GM18499 (cell line): ENCODE data around the gene CREB5.

Experiments
- ATAC-seq: cut with Tn5 transposase; IDR thresholded peaks from one replicate; pipeline ENCODE4 v1.9.1; 2021; ENCODE audit warnings: moderate number of reproducible peaks; ENCODE audit not compliant: insufficient read depth, unreplicated experiment

The CREB5 gene

DNA sequence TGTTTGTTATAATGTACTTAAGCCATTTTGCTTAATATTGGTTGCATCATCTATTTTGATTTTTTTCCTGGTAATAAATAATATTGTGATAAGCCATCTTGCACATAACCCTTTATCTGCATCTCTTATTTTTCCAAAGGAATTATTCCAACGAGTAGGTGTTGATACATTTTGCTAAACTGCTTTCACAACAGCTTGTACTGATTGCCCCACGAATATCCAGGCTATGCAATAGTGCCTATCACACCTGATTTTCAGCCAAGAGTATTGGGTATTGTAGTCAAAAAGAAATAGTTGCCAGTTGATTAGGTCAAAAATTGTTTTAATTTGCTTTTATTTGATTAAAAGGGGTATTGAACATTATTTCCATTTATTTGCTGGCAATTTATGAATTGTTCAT, 20.7 kb downstream of the CREB5 start:
- no peak for ATAC-seq

GRCh38 chr7:28433699-28434219, 21.4 kb downstream of the CREB5 start:
- no peak for ATAC-seq

DNA sequence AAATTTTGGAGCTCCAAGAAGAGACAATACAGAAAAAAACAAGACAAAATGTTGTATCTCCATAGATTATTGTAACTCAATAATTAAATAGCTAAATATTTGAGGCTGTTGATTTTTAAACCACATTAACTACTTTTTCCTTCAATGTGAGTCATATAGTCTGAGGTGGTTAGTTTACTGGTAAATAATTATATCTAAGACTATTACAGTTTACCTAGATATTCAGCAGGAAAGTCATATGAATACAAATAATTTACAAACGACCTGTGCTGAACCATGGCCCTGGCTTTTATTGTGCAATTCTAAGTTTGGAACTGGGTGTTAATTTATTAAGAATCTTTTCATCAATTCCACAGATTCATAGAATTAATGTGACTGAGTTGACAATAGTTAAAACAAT, 22.2 kb downstream of the CREB5 start:
- ATAC-seq, result no peak

DNA sequence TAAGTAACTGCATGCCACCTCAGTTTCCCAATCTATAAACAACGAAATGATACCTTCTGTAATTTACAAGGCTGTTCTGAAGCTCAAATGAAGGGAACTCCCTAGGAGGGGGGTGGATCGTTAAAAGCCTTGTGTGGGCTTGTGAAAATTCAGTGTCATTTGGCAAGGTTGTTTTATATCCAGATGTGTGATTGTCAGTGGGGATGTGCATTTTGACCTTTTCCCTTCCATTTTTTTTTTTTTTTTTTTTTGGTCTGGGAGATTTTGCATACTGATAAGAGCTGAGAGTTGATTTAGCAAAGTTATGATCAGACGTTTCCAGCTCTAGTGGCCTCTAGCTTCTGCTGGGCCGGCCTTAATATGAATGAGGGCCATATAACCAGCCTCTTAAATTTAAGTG, 22.8 kb downstream of the CREB5 start:
- no peak for ATAC-seq

GRCh38 chr7:28435732-28436378, 23.5 kb downstream of the CREB5 start:
- no peak for ATAC-seq

DNA sequence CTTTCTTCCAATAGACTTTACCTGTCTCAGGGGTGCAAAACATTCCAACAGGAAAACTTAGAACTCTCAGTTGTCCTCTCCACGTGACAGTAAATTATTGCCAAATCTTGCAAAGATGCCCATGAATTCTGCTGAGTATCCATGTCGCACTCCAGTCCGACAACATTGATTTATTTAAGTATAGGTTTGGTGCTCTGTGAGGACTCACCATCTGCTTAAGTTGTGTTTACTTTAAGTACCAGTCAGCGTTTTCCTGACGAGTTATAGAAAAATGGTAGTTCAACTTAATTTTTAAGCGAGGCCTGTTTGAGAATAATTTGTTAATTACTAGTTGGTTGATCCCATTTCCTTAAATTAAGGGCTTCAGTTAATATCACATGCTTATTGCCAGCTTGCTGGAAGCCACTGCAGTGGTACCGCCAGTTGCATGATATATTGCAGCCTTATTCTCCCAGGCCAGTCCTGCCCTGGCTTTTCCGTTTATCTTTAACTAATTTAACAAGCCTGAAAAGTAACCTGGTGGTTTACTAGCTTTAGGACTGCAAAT, 27.8 kb downstream of the CREB5 start:
- ATAC-seq, result no peak

DNA sequence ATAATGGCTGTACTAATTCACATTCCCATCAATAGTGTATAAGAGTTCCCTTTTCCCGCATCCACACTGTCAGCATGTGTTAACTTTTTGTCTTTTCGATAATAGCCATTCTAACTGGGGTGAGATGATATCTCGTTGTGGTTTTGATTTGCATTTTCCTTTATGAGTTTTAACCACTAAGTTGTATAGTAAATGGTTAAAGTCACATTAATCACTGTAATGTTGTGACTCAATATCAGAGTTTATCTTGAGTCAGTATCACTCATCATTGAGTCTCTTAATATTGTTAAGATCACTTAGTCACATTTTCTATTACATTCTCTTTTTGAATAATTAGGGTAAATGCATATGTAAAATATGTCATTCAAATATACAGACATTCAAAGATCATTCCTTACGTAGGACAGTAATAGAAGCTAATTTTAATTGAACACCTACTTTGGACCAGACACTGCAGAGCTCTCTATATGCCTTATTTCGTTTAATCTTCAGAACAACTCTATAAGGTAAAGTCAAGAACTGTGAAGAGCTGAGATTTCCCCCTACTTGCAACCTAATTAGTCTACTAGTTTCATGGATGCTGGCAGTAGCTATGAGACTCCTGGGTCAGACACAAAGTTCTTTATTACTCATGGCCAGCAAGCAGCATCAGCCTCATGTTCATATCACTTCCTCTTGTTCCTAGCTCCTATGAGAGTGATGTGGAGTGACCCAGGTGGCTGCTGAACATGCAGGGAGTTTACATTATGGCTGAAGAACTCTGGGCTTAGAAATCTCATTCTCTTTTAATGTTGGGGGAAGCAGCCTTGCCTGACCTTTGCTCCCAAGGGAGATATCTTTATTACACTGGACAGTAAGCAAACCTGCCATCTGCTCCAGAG, 30.5 kb downstream of the CREB5 start:
- ATAC-seq, result no peak

DNA sequence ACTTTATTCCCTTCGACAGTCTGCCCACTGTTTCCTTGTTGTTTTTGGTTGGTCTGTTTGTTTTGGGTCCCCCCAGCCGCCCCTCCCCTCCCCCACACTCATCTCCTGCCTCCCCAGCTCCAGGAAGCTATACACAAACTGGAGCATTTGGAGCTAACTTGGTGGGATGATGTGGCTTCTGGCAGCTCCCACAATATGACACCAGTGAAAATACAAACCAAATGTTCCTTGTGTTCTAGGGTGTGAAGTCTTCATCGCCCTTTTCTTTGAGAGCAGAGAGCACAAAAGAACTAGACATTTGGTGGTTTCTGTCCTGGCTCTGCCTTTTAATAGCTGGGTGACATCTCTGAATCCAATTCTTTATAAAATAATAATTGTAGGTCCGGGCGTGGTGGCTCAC, 33.8 kb downstream of the CREB5 start:
- no peak for ATAC-seq

- ATAC-seq, result no peak
These were observed 34.8 kb downstream of the CREB5 start for GRCh38 chr7:28447071-28447470.

DNA sequence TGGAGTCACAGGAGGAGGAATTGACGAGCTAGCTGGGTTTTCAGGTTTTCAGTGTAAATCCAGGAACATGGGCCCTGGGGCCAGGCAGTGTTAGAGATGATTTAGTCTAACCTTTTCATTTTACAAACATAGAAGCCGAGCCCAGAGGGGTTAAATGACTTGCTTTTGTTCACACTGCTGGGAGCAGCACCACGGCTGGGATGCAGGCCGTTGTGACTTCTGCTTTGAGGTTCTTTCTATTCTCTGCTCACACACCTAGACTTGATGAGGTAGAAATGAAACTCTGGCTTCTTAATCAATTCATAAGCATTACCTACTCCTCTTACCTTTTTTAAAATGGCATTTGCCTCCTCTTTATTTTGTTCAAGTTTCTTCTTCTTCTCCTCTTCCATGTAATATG, 36.4 kb downstream of the CREB5 start:
- ATAC-seq, result no peak

DNA sequence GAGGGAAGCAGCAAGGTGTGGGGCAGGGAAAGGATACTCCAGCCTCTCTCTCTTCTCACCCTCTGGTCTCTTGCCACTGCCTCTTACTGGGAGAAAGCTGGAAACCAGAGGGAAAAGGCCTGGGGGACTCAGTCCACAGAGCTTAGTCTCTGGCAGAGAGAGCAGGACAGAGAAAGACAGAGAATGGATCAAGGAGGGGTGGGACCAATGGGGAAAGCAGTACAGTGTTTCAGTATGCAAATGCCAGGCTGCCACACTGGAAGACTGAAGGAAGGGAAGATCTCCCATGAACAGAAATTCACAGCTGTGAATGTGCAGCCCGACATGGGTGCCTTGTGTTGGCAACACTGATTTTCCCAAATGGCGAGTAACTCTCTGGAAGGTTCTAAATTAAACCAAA, 40.4 kb downstream of the CREB5 start:
- no peak for ATAC-seq

DNA sequence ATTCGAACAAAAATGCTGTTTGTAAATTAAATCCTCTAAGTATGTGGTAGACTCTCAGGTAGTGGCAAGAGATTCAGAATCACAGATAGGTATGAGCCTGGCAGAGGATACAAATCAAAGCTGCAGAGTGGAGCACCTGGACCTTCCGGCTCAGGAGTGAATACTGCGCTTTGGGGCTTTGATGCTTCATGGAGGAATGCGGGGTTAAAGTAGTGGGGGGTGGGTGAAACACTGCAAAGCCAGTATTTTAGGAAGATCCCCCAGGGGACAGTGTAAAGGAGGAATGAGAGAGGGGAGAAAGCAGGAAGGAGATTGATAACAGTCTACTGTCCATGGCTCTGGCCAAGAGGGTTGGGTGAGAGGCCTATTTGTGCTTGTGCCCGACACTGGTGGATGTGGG, 43.2 kb downstream of the CREB5 start:
- no peak for ATAC-seq

DNA sequence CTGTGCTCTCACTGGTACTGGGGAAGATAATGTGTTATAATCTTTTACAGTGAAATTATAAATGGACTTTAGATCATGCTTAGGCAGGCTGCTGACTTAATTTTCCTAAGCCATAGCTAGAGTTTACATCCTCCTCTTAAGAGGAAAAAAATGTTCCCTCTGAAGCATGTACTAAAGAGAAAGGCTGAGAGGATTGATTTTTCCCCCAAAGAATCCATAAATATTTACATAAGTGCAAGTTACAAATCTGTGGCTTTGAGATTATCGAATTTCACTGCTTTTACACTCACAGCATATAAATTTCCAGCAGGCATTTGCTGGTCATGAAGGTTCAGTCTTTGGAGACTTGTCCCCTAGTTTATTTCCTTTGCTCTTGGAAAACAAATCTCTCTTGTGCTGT, 43.7 kb downstream of the CREB5 start:
- no peak for ATAC-seq

DNA sequence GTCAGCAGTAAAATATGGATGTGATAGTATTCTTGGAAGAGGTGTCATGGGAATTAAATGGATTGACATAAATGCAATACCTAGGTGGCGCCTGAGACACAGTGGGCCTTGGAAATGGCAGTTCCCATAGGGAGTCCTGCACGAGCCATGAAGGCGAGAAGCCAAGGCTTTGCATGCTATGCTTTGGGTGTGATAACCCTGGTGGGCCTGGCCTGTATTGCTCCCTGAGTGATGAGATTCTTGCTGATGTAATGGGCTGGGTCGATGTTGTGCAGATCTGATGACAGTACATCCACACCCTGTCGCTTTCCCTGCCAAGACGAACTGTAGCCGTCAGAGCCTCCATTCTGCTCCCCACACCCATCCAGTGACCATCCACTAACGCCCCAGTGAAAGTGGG, 46.4 kb downstream of the CREB5 start:
- ATAC-seq, result no peak

DNA sequence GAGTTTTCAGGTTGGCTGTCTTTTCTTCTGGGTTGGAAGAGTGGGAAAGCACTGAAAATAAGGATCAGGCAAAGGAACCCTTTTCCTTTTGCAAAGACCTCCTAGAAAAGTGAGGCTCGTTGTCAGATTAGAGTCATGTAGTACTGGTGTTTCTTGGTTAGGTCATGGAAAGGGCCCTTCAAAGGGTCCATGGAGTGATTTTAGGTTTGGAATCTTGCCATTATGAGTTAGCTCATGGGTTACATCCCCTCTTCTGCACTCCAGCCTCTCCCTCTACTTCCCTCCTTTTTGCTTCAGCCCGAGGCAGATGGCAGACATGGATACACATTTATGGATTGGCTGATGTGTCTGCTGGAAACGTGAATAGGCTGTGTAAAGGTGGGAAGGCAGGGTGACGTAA, 47.0 kb downstream of the CREB5 start:
- no peak for ATAC-seq

DNA sequence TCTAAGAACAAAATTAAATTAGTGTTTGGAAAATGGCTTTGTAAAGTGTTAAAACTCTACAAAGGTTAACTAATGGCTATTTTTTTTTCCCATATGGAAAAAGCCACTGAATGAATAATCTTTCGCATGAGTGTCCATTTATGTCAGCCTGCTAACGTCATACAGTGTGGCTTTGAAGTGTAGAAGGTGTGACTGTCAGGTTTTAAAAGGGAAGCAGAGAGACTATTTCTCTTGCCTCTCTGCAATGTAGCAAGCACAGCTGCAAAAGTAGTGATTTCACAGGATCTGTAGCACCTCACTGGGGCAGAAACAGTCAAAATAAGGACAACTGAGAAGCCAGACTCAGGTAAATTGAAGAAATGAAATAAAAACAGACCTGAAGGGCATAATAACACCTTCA, 53.4 kb downstream of the CREB5 start:
- ATAC-seq, result no peak

GRCh38 chr7:28466341-28466740, 54.0 kb downstream of the CREB5 start:
- no peak for ATAC-seq

- ATAC-seq, result no peak
These were observed 54.6 kb downstream of the CREB5 start for GRCh38 chr7:28466885-28467284.

- no peak for ATAC-seq
These were observed 57.2 kb downstream of the CREB5 start for GRCh38 chr7:28469562-28469961.

DNA sequence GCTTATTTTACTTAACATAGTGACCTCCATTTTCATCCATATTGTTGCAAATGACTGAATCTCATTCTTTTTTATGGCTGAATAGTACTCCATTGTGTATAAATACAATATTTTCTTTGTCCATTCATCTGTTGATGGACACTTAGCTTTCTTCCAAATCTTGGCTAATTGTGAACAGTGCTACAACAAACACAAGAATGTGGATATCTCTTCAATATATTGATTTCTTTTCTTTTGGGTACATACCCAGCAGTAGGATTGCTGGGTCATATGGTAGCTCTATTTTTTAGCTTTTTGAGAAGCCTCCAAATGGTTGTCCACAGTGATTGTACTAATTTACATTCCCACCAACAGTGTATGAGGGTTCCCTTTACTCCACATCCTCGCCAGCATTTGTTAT, 58.0 kb downstream of the CREB5 start:
- no peak for ATAC-seq

DNA sequence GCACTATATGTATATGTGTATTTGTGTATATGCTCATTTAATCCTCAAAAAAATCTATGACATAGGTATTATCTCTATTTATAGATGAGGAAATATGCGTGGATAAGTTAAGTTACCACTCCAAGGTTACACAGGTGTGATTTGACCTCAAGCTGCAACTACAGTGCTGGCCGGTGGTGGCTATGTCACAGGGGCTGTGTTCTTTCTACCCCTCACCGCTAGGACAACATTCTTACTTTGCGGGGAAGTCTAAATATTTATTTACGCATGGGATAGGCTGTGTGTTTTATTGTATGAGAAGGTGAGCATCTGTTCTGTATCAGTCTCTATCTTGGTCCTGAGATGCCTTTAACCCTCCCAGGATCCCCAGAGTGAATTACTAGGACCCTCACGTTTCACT, 60.0 kb downstream of the CREB5 start:
- no peak for ATAC-seq
